Pancreas (tissue), 10 donors: Measurements from ENCODE around the gene FARSB. TPM values are rescaled to one million over a fixed set of nuclear protein-coding genes. Genes with fewer than 3 reads are reported as not detected.

Experiments
- ATAC-seq, 4 donors: fragments of 200-7000 bp; cut with Tn5 transposase; one replicate each; pipeline versions ENCODE4 v1.8.0 to v1.9.1; 2020; ENCODE audit warnings: mild to moderate bottlenecking in 4 of 4, moderate library complexity in 4 of 4
- DNase-seq, 6 donors: peaks; one replicate each; pipeline ENCODE4 v3.0.0-alpha.2; 2020
- FAIRE-seq: peaks from 2 replicates; lab custom pipeline; 2012; peaks lifted over from hg19 to GRCh38; lab: Jason Lieb, UNC
- H3K27ac ChIP-seq, 4 donors: fragments of 200-600 bp; sonication (generic); 1 replicate in 3 of 4; 2 replicates in 1 of 4; pipeline versions ENCODE4 v1.5.0 to v1.8.0; 2020
- H3K27me3 ChIP-seq, 4 donors: fragments of 200-600 bp; one replicate each; pipeline ENCODE4 v1.8.0; 2021
- H3K36me3 ChIP-seq, 3 donors: fragments of 200-600 bp; sonication (generic) in 1 of 3; one replicate each; pipeline versions ENCODE4 v1.5.0 to v1.8.0; 2020 to 2021
- H3K4me1 ChIP-seq, 3 donors: fragments of 200-600 bp; one replicate each; pipeline ENCODE4 v1.8.0; 2021
- H3K4me3 ChIP-seq, 4 donors: fragments of 200-600 bp; sonication (generic) in 2 of 4; one replicate each; pipeline versions ENCODE4 v1.5.0 to v1.8.0; 2020 to 2021
- H3K9me3 ChIP-seq, 4 donors: fragments of 200-600 bp; one replicate each; pipeline ENCODE4 v1.8.0; 2021
- CTCF ChIP-seq, 4 donors: fragments of 200-600 bp; sonication (generic) in 3 of 4; IDR thresholded peaks; one replicate each; pipeline versions ENCODE4 v1.5.0 to v1.8.0; 2021; ENCODE audit warnings: antibody characterized with exemption in 4 of 4
- WGBS, 2 donors: extraction: QIAGEN DNeasy Blood & Tissue Kit; methylation state at CpG; one replicate each; pipeline ENCODE4 v1.1.7; 2013; 5-methylcytosine and 5-hydroxymethylcytosine counted together
- intact Hi-C, 3 donors: fragments of 100-400 bp; cut with DNase I; formaldehyde crosslinking; loops; one replicate each; pipeline versions ENCODE4 v1.11.1 to v1.14.2; 2022
- polyA plus RNA-seq, 2 donors: library from polyadenylated mRNA; stranded (reverse); fragments of 200-250 nt; gene quantifications; one replicate each; pipeline ENCODE4 v1.2.3, GENCODE V29; 2013
- total RNA-seq, 6 donors: library from RNA; stranded (reverse); fragmentation: NEBNext Ultra II Directional in 4 of 6; extraction: Animal tissue kit (Norgen Biotek cat#: 25700) in 4 of 6; gene quantifications; one replicate each; pipeline versions ENCODE4 v1.2.1 to v1.2.4, GENCODE V29; 2021 to 2023
- donor health status: healthy with polysubstance abuse.
- donor health status: DM: no; HTN: no; CAD: no; lungs with moderate emphysema.
- donor health status: DM: no; HTN: no; CAD: no.
- donor health status: control.
- donor health status: control.
- donor health status: Bipolar disorder and iron deficiency.
- donor health status: DM: yes; HTN: yes; CAD: no.
- donor health status: DM: no; HTN: no; CAD: no.
- donor health status: DM: no; HTN: no; CAD: no.
- donor health status: DM: yes; HTN: yes; CAD: no.

The FARSB gene
- total and polyA plus RNA-seq, 8 donors = 6.1 to 13.7 (median 9.1) TPM

GRCh38 chr2:222635295-222635694 lies 20.6 kb downstream of the FARSB start:
- Histone ChIP-seq H3K27ac (no peak overlapping the region), H3K4me1 (no peaks in the 10 kb centered on the region), H3K9me3 (no peaks in the 10 kb centered on the region), H3K27me3 (no peaks in the 10 kb centered on the region), H3K4me3 (no peak overlapping the region), H3K36me3 (peaks cover 3 to 40% (median 16%) of the 10 kb centered on the region in 3 donors)
- no peak for DNase-seq
- intact Hi-C loops = no loop called here
- WGBS, 2 donors = 79 to 83% methylated on average over 1 of the region's 1 CpG
- no peak for TF ChIP-seq CTCF (IDR thresholded peaks at IDR 0.05)
- FAIRE-seq = no peak
- no peak for ATAC-seq

GRCh38 chr2:222627764-222628163 lies 28.1 kb downstream of the FARSB start:
- Histone ChIP-seq H3K9me3 (no peaks in the 10 kb centered on the region), H3K27me3 (no peaks in the 10 kb centered on the region), H3K36me3 (peaks cover 0 to 65% (median 32%) of the 10 kb centered on the region in 3 donors), H3K4me1 (no peaks in the 10 kb centered on the region), H3K27ac (no peak overlapping the region), H3K4me3 (no peak overlapping the region)
- 95 to 97% methylated on average over 5 of the region's 5 CpGs for WGBS, 2 donors
- TF ChIP-seq CTCF (IDR thresholded peaks at IDR 0.05) = no peak
- no peak for FAIRE-seq
- no peak for ATAC-seq
- no peak for DNase-seq
- intact Hi-C loops = no loop called here

- Histone ChIP-seq H3K4me3 (no peak overlapping the region), H3K27me3 (no peaks in the 10 kb centered on the region), H3K36me3 (peaks cover 0 to 55% (median 9%) of the 10 kb centered on the region in 3 donors), H3K27ac (no peak overlapping the region), H3K4me1 (no peaks in the 10 kb centered on the region), H3K9me3 (no peaks in the 10 kb centered on the region)
- DNase-seq (no peak), FAIRE-seq (no peak), ATAC-seq (no peak)
- TF ChIP-seq CTCF (IDR thresholded peaks at IDR 0.05) = no peak
- intact Hi-C loops = no loop called here
- WGBS, 2 donors = 87 to 91% methylated on average over 6 of the region's 6 CpGs
These were observed 32.1 kb downstream of the FARSB start for GRCh38 chr2:222623756-222624309.

- TF ChIP-seq CTCF (IDR thresholded peaks at IDR 0.05) = no peak
- H3K27ac ChIP-seq = no peak overlapping the region
- H3K4me3 ChIP-seq = no peak overlapping the region
- ATAC-seq (no peak), DNase-seq (no peak), FAIRE-seq (no peak)
- no peaks in the 10 kb centered on the region for H3K9me3 ChIP-seq
- H3K36me3 ChIP-seq = peaks cover 0 to 50% (median 3%) of the 10 kb centered on the region in 3 donors
- no peaks in the 10 kb centered on the region for H3K27me3 ChIP-seq
- intact Hi-C loops = no loop called here
- 90 to 96% methylated on average over 2 of the region's 2 CpGs for WGBS, 2 donors
- no peaks in the 10 kb centered on the region for H3K4me1 ChIP-seq
These were observed 33.0 kb downstream of the FARSB start for GRCh38 chr2:222622910-222623309.

GRCh38 chr2:222621893-222622292 lies 34.0 kb downstream of the FARSB start:
- intact Hi-C loops = no loop called here
- WGBS, 2 donors = 92 to 94% methylated on average over 4 of the region's 4 CpGs
- H3K27me3 ChIP-seq = no peaks in the 10 kb centered on the region
- ATAC-seq = no peak
- no peaks in the 10 kb centered on the region for H3K4me1 ChIP-seq
- FAIRE-seq = no peak
- TF ChIP-seq CTCF (IDR thresholded peaks at IDR 0.05) = no peak
- no peak for DNase-seq
- H3K27ac ChIP-seq = no peak overlapping the region
- no peaks in the 10 kb centered on the region for H3K9me3 ChIP-seq
- H3K4me3 ChIP-seq = no peak overlapping the region
- peaks cover 0 to 48% (median 3%) of the 10 kb centered on the region in 3 donors for H3K36me3 ChIP-seq
